Prostate gland (tissue), 2 donors: Measurements from ENCODE around the gene TBATA.

Experiments
- POLR2A ChIP-seq: fragments of 450-650 bp; IDR thresholded peaks from one replicate; pipeline ENCODE4 v1.6.1; 2016; ENCODE audit warnings: antibody characterized with exemption, mild to moderate bottlenecking
- POLR2AphosphoS5 ChIP-seq: sonication (generic); formaldehyde crosslinking; IDR thresholded peaks from one replicate; pipeline ENCODE4 v1.6.1; 2017; ENCODE audit warnings: antibody characterized with exemption
- TF ChIP-seq, protein P1 (sequence below), 4 experiments: fragments of 200-600 bp in 2 of 4; fragments of 450-650 bp in 2 of 4; sonication (generic) in 2 of 4; IDR thresholded peaks; 1 replicate in 3 of 4; 2 replicates in 1 of 4; pipeline ENCODE4 v1.5.1; 2016 to 2019; ENCODE audit warnings: antibody characterized with exemption in 4 of 4, mild to moderate bottlenecking in 2 of 4, moderate library complexity in 2 of 4

DNA sequence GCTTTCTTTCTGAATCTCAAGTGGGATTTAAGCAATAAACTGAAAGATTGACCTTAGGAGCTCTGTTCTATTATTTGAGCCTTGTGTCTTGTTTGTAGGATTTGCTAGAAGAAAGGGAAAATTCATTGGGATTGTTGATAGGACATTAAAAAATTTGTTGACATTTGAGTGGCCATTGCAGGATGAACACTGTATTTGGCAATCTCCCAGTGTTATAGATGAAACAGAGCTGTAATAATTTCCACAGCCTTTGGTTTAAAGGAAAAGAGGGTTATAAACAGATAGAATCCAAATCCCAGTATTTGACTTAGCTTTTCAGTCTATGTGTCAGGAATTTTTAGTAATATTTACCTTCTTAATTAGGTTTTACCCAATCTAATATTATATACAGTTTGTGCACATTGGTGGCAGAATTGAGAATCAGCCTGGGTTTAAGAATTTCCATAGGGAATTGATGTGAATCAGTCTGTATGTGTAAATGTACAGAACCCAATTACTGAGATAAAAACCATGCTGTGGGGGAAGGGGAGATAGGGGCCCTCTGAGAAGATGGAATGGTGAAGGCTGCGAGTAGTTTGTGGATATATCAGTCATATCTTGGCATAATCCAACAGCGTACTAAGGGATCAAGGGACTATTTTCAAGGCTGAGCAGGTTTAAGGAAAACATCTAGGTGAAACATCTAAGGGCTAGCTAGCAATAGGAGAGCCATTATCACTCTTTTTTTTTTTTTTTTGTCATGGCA, 37.1 kb upstream of the TBATA start:
- no peak for TF ChIP-seq POLR2AphosphoS5
- TF ChIP-seq, protein P1, sequence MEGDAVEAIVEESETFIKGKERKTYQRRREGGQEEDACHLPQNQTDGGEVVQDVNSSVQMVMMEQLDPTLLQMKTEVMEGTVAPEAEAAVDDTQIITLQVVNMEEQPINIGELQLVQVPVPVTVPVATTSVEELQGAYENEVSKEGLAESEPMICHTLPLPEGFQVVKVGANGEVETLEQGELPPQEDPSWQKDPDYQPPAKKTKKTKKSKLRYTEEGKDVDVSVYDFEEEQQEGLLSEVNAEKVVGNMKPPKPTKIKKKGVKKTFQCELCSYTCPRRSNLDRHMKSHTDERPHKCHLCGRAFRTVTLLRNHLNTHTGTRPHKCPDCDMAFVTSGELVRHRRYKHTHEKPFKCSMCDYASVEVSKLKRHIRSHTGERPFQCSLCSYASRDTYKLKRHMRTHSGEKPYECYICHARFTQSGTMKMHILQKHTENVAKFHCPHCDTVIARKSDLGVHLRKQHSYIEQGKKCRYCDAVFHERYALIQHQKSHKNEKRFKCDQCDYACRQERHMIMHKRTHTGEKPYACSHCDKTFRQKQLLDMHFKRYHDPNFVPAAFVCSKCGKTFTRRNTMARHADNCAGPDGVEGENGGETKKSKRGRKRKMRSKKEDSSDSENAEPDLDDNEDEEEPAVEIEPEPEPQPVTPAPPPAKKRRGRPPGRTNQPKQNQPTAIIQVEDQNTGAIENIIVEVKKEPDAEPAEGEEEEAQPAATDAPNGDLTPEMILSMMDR (IDR thresholded peaks at IDR 0.05), result no peak
- no peak for TF ChIP-seq POLR2A
